SIG-M5 (cell line): ENCODE results near the gene ZNF606.

Source experiments
- DNase-seq: peaks from one replicate; lab custom pipeline; 2025; lab: John Stamatoyannopoulos, UW

The ZNF606 gene

DNA sequence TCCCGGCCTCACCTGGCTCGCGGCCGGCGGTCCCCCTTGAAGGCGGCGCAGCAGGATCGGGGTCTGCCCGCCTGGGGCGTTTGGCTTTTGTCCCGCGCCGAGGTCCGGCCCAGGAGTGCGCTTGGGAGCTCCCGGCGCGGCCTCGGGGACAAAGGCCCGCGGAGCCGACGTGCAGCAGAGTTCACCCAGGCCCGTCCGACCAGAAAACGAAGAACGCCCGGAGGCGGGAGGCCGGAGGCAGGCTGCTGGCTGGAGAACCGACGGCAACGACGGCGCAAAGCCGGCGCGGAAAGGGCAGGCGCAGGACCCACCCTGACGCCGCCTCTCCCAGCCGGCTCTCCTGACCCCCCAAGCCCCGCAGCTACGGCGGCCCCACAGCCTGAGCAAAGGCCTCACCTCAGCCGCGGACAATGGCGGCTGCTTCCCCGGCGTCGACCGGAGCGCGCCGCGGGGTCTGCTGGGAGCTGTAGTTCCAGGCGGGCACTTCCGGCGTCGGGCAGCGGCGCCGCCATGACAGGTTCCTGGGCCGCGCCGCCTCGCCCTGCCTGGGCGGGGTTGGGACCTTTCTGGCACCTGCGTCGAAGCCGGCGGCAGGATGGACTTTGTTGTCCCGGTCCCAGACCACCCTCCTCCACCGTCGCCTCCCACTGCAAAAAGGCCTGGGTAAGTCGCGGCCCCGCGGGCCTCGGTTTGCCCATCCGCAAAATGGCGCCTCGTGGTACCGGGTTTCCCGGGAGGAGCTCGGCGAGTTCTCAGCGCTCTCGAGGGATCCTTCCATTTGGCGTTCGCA lies at the start of gene ZNF606:
Gene ZNF606, minus strand, starts transcription at position 437 of the 790 bp plus-strand sequence. CDS start 1,501 bp downstream, outside the sequence.
- DNase-seq, result no peak

DNA sequence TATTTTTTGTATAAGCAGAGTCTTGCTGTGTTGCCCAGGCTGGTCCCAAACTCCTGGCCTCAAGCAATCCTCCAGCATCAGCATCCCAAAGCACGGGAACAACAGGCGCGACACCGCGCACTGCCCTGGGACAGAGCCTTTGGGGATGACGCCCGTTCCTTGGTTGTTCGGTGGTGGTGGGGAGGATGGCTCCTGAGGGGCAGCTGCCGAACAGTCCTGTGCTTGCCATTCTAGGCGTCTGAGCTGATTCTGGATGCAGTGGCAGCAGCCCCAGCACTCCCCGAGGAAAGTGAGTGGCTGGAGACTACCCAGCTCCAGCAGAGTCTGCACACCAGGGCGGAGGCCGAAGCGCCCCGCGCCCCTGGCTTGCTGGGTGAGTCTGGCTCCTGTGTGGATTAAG lies 49.6 kb upstream of the ZNF606 start:
- no peak for DNase-seq

DNA sequence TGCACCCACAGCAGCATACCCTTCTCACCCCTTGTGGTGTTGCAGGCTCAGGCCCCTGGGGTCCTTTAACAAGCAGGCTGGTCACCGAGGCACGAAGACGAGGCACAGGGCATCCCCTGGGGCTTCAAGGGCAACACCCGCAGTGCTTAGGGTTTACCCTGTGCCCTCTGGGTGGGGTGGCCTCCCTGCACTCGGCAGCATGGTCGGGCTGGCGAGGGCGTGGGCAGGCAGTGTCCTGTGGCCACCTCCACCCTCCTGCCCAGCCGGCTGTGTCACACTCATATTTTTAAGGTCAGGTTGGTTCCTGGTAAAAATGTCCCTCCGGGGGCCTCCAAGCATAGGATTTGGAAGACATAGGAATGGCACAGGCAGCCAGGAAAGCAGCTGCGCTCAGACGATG lies 45.1 kb upstream of the ZNF606 start:
- no peak for DNase-seq

DNA sequence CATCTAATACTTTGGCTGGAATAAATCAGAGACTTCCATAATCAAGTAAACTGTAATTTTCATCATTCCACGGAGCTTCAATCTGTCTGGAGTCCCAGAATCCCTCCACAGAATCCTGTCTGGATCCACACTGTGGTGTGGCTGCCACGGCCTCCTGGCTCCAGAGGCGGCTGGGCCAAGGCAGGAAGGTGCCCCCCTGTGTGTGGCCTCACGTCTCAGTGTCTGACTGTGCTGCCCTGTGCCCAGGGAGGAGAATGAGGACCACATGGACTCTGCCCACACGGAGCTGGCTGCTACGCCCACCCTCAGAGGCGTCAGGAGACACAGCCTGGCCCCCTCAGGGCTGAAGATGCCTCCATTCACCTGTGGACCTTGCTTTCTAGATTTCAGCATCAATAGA lies 44.2 kb upstream of the ZNF606 start:
- no peak for DNase-seq

DNA sequence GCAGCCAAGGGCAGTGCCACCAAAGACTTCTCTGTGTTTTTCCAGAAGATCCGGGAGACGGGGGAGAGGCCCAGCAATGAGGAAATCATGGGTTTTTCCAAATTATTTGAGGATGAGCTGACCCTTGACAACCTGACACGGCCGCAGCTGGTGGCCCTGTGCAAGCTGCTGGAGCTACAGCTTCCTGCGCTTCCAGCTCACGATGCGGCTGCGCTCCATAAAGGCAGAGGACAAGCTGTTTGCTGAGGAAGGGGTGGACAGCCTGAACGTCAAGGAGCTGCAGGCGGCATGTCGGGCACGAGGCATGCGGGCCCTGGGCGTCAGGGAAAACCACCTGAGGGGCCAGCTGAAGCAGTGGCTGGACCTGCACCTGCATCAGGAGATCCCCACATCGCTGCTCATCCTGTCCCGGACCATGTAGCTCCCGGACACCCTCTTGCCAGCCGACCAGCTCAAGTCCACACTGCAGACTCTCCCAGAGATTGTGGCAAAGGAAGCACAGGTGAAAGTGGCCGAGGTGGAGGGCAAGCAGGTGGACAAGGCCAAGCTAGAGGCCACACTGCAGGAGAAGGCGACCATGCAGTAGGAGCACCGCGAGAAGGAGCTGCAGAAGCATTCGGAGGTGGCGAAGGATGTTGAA lies 42.9 kb upstream of the ZNF606 start:
- no peak for DNase-seq

DNA sequence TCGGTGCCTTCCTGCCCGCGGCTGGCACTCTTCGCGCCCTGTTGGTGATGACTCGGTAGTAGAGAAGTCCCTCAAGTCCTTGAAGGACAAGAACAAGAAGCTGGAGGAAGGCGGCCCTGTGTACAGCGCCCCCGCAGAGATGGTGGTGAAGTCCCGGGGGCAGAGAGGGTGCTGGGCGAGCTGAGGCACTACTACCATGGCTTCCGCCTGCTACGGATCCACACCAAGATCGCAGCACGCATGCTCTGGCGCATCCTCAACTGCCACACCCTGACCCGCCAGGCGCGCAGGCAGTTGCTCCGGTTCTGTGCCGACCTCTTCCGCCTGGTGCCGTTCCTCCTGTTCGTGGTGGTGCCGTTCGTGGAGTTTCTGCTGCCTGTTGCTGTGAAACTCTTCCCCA lies 42.3 kb upstream of the ZNF606 start:
- DNase-seq, result no peak

DNA sequence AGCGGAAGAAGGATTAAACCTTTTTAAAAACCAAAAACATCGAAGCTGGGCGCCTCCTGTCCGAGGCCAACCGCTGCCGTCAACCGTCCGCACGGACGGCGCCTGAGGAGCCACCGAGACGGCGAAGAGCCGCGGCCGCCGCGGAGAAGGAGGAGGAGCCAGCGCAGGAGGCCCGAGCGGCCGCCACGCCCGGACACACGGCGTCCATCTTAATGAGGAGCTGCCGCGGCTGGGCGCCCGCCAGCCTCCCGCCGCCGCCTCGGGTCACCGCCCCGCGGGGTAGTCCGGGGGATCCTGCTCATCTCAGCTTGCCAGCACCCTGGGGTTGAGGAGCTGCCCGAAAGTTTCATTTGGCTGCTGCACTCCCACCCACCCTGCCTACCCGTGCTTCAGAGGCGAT lies 41.8 kb upstream of the ZNF606 start:
- DNase-seq, result no peak

DNA sequence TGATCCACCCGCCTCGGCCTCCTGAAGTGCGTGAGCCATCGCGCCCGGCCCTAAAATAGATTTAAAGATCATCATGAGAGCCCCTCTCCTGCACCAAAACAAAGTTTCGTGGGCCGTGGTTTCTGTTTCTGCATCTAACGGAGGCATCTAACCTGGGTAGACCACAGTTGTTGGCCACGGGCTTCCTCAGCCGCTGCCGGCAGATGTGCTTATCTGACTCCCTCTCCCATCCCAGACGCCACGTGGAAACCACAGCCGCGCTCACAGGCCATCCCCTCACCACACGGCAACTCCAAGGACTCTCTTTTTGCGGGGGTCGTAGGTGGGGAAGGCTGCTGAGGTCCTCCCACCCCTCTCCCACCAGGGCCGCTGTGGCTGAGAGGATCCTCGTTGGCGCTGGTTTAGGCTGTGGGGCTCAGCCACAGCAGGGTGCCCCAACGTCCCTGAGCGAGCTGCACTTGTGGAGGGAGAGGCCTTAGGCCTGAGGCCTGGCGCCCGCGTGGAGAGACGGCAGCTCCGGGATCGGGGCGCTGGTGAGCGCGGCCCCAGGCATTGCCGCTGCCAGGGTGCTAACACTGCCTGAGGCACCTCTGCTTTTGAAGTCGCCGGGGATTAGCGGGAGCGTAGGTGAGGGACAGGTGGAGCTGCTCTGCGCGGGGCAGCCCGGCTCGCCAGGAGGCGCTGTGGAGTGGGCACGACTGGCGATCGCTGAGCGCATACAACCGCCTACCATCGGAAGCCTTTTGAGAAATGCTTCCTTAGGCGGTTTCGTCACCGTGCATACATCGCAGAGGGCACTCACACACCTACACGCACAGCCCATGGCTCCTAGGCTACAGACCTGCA lies 40.1 kb upstream of the ZNF606 start:
- no peak for DNase-seq

DNA sequence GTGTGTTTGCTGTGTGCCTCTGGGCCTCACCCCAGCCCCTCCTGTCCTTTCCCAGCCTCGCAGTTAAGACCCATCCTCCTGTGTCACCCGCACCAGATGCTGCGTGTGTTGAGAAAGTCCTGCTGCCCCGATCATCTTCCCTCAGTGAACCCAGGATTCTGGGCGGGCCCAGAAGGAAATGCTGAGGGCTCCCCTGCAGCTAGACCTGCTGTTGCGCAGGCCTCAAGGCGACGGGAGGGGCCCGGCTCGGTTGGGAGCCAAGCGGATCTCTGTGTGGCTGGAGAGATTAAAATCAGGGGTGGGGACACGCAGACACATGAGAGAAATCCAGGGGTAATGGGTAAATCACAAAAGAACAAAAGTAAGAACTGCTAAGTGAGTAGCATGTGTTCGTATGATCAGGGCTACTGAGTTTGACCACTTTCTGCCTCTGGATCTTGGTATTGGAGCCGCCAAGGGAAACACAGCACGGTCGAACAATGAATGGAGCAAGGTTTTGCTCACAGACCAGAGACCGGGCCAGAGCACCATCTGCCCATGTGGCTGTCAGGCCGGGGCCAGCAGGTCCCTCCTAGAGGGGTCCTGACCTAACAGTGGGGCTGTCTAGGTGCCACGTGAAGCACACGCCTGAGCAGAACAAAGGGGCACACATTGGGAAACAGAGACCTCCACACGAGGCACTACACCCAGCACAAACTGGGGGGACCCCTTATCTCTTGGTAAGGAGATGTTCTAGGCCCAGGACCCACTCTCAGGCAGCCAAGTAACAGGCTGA lies 38.3 kb upstream of the ZNF606 start:
- no peak for DNase-seq

DNA sequence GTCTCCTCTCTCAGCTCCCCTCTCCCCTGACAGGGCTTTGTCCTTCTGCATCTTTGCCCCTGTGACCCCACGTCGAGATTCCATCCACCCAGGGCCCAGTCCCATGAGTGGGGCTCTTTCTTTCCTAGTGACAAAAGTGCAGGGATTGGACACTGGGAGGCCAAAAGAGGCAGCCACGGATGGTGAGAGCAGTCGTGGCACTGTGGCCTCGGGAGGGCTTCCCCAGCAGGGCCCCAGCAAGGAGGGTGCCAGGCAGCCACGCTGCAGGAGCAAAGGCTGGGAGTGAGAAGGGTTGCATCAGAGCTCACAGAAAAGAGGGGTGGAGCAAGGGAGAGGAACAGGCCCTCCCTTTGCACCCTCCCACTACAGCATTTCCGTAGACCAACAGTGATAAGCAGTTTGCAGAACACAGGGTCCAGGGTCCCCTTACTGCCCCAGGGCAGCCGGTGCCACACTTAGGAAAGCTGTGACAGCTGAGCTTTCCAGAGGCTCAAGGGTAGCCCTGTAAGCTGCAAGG lies 36.1 kb upstream of the ZNF606 start:
- no peak for DNase-seq

DNA sequence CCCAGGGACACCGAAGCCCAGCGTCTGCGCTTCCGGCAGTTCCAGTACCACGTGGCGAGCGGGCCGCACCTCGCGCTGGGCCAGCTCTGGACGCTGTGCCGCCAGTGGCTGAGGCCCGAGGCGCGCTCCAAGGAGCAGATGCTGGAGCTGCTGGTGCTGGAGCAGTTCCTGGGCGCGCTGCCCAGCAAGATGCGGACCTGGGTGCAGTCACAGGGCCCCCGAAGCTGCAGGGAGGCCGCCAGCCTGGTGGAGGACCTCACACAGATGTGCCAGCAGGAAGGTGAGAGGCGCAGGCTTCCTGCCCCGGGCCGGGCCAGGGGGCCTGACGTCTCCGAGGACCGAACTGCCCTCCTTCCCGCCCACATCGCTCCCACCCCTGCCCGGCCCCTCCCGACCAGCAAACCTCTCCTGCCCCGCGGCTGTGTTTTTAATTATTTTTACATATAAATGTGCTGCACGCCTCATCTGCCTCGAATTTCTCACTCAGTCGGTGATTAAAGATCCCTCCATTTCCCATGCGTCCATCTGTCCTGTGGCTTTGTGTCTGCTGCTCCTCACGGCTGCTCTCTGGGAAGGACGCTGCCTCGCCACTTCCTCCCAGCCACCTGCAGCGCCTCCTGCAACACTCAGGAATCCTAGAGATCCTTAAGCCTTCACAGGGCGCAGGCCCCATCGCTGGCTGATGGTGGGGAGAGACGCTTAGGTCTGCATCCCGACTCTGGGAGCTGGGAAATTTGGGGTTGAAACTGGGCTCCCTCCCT lies 35.5 kb upstream of the ZNF606 start:
- no peak for DNase-seq

DNA sequence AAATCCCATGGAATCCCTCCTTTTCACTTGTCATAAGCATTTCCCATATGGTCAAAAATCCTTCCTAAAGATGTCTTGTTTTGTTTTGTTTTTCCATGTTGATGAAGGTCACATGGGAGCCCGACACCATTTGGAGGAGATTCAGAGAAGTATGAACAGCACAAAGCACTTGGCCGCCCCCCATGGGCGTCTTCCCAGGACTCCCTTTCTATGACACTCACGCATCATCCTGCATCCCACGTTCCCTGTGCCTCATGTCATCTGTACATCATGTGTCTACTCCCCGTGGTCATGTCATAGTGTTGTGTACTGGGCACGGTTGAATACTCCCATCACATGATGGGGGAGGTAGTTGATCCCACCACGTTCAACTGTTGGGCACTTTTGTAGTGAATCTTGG lies 33.2 kb upstream of the ZNF606 start:
- DNase-seq, result no peak

DNA sequence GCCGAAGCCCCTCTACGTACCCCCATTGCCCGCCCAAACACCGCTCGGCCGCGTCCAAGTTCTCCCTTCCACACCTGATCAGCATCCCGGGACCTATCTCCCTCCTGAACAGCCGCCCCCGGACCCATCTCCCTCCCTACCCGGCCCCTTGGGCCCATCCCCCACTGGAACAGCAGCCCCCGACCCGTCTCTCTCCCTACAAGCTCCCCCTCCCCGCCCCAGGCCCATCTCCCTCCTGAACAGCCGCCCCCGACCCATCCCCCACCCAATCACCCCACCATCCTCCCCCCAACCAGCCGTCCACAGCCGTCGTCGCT lies 31.8 kb upstream of the ZNF606 start:
- DNase-seq, result no peak

DNA sequence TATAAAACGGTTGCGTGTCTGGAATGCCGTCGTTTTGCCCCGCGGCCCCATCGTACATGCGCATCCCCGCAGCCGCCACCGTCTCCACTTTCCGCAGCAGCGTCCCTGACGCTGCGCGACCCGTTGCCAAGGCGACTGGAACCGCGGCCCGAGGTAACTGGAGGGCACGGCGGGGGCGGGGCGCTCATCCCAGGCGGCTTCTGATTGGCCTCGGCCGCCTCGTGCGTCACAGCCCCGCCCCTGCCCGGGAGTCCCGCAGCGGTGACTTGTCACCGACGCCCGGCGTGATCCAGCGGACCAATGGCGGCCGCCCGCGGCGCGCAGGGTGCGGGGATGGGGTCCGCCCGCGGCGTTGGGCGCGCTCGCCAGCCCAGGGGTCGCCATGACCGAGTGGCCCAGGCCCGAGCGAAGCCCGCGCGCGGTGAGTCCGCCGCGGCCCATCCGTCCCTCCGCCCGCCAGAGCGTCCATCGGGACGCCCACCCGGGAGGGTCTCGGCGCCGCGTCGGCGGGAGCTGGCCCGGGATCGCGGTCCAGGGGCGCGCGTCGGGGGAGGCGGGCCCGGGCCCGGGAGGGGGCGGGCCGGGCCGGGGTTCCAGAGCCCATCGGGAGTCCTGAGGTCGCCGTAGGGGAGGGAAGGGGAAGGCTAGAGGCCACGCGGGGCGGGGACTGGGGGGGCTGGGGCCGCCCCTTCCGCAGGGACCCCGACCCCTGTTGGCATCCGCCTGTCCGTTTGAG lies 31.3 kb upstream of the ZNF606 start, which contains the start of gene ZSCAN1:
Gene ZSCAN1, plus strand, starts transcription at position 285 of the 736 bp plus-strand sequence. CDS start 3,812 bp downstream, outside the sequence.
- no peak for DNase-seq

DNA sequence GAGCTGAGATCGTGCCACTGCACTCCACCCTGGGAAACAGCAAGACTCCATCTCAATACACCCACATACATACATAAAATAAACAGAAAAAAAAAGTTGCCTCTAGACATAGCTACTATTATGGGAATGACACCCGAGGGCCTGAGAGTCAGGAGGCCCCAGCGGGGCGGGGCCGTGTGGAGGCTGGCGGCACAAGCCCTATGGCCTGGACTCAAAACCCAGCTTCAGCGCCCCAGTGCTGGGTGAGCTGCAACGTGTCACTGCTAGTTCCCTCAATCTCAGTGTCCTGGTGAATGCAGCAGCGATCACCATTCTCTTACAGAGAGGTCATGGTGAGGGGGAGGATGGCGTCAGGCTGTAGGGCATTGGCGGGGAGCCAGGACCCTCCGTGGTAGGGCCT lies 22.0 kb upstream of the ZNF606 start:
- no peak for DNase-seq

DNA sequence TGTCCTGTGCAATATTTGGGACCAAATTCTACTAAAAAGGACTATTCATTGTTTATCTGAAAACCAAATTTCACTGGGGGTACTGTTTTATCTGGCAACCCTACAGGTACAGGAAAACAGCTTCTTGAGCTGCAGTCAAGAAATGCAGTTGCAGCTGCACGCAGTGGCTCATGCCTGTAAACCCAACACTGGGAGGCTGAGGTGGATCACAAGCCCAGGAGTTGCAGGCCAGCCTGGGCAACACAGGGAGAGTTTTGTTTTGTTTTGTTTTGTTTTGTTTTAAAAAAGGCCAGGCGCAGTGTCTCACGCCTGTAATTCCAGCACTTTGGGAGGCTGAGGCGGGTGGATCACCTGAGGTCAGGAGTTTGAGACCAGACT lies 19.7 kb upstream of the ZNF606 start:
- DNase-seq, result no peak

DNA sequence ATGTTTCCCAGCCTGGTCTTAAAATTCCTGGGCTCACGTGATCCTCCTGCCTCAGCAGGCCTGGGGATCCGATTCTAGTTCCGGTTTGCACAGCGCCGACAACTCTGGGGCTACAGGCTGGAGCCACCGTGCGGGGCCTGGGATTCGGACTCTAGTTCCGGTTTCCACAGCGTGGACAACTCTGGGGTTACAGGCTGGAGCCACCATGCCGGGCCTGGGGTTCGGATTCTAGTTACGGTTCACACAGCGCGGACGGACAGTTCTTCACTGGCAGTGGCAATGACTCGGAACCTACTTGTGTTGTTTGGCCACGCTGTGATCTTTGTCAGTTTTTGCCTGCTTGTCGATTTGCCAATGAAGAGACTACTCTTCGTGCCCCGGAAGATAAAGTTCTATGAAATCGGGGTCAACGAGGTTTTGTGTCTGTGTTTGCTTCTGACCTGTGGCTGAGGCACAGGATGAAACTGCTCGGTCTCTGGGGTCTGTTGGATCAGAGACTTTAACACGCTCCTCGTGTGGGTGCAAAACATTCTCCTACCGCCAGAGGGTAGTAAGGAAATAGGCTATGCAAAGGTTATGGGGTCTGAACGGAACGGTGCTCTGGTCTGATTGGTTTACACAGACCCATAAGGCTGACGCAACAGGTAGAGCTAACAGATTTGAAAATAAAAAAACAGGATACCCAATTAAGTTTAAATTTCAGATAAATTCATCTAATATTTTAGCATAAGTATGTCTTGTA lies 19.1 kb upstream of the ZNF606 start:
- no peak for DNase-seq

DNA sequence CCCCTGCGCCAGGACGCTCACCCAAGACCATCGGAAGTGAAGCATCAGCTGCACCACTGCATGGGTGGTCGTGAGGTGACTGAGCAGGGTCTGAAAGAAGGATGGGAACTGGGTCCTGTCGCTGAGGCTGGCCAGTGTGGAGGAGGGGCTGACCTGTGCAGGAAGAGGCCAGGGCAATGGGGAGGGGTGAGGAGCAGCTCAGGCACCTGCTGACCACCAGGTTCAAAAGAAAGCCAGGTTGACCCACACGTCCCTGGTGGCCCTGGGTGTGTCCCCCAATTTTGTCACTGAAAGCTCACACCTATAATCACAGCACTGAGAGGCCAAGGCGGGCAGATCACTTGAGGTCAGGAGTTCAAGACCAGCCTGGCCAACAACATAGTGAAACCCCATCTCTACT lies 17.5 kb upstream of the ZNF606 start:
- no peak for DNase-seq

DNA sequence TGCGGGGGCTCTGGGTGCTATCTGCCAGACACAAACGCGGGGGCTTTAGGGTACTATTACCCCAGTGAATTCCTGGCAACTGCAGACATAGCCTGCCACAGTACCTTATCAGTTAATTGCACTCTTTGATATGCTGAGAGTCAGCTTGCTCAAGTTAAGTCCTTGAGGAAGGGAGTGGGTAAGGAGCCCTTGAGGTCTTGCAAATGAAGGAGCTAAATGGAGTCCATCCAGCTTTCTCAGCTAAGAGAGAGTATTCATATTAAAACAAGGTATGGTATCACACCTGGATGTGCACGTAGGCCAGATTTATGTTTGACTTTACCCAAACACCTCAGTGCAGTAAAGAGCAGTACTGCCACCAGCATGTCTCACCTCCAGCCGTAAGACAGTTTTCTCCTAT lies 11.5 kb upstream of the ZNF606 start:
- no peak for DNase-seq

DNA sequence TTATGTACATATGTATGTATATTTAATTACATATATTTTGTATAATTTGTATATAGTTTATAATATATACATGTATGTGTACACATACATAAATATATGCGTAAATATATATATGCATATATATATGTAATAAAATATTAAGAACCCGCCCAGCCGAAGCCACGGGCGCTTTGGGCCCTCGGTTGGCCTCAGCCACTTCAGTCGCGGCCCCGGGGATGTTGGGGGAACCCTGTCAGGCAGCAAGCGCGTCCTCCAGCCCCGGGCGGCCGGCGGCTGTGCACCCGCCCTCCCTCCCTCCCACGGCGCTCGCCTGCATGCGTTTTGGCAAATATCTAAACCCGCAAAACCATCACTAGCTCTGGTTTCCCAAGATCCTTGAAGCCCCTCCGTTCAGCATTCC lies 7.9 kb upstream of the ZNF606 start:
- DNase-seq, result no peak
